NCI-H510A treated with DMSO at 0.1 percent for 48 hours (cell line): ENCODE data around the gene DLK1.
A peak's percentile ranks its signal among the peaks of the same experiment; 100 is the strongest.

Experiments used
- DNase-seq: peaks from one replicate; lab custom pipeline; 2025; lab: John Stamatoyannopoulos, UW

DLK1 gene

DNA sequence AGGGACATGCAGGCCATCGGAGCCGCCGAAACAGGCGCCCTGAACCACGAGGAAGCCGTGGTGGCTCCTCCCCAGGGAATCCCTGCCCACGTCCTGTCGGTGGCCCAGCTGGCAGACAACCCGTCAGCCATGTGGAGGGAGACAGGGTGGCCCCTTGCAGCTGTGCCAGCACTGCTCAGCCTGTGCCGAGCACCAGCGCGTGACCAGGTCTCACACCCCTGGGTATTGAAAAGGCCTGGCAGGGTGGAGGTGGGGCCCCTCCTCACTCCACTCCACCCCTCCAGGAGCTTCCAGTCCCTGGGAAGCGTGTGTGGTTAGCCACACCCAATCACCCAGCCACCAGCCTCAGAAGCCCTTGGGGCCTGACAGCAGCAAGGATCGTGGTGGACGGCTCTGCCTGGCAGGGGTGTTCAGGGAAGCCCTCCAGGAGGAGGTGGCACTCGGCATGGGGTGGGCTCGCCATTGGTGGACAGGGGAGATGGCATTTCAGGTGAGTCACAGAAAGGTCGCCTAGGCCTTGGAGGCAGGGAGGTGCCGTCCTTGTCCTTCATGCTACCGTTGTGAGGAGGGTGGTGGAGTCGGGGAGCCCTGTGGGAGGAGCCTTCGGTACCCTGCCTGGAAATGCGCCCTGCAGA, 12.3 kb upstream of the DLK1 start:
- DNase-seq: peak; percentile 9

DNA sequence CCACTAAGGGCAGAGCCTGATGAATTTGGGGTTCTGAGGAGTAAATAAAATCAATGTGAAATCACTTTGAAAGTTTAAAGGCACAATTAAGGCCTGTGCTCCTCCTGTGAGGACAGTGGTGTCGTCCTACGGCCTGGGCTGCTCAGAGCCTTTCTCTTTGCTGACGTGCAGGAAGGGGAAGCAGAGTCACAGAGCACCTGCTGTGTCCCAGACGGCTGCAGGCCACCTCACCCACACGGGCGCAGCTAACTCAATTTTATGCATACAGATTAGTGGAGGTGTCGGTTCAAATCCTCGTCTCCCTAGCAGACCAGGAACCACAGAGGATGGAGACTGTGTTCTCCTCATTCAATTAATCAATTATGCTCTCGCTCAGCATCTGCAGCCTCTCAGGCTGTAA, 11.4 kb upstream of the DLK1 start:
- DNase-seq: no peak

DNA sequence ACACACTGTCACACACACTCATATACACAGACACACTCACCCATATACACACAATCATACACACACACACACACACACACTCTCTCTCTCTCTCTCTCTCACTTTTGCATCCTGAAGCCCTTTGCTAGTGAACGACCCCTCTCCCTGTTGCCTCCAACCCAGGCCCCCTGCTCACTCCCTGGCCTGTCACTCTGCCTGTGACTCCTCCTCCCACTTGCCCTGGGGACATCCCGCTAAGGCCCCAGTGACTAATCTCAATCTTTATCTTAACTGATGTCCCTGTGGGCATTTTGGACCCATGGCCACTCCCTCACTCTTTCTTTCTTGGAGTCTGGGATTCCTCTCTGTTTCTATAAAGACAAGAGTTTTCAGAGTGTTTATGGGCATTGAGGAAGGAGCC, 10.9 kb upstream of the DLK1 start:
- DNase-seq: no peak

DNA sequence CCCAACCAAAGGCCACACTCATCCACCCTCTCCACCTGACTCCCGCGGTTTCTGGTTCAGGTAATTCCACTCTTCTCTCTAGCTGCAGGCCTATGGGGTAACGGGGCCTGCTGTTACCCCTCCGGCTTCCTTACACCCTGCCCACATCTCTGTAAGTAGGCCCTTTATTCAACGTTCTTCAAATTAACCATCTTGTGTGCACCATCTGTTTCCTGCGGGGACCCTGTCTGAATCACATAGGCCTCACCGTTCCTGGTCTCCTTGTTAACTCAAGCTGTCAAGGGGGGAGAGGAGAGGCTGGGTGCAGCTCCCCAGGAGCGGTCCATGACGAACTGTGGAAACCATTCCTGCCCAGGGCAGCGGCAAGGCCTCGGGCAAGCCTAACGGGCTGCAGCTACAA, 9.3 kb upstream of the DLK1 start:
- DNase-seq: no peak

DNA sequence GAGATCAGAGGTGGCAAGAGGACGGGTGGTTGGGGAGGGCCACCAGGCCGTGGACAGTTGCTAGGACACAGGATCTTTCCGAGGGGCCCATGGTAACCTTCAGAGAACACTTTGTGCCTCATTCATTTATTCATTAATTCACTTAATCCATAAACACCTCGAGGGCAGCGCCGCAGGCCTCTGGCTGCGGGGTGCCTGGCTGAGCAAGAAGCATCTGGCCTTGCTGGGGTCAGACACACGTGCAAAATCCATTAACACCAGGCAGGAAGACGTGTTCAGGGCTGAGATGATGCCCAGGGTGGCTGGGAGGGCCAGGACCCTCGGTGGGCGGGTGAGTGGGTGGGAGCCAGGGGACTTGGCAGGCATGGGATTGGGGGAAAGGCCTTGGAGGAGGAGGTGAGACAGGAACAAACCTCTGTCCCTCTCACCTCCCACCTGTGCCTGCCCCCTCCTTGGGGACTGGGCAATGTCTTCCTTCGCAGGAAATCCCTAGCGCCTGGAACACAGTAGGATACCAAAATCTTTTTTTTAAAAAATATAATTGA, 6.6 kb upstream of the DLK1 start:
- no peak for DNase-seq

DNA sequence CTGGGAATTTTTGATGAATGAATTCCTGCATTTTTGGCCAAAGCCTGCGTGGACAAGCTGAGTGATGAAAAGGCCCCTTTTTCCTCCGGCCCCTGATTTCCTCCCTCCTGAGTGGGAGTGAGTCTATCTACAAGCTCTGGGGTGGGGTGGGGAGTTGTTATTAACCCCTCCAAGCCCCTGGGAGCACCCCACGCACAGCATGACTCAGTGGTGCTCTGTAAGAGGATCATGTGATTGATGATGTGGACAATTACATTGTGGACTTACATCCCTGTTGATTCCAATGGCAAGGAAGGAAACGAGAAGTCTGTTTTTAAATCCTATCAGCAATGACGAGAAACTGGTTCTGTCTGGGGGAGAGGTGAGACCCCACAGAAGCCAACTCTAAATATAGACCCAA, 5.1 kb upstream of the DLK1 start:
- DNase-seq: no peak

DNA sequence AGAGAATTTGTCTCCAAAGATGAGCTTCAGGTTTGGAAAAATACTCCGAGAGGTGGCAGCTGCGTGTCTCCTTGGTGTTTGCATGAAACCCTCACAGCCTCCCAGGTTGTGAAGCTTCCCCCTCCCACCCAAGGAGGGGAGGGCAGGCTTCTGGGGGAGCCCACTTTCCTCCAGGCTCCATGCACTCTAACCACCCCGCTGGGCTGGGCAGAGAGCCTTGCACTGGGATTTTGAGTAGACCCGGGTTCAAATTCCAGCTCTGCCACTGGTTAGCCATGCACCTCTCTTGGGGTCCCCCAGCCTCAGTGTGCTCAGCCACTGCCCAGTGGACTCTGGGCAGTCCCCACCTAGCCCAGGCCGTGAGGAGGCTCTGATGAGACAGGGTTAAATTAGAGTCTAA, 4.3 kb upstream of the DLK1 start:
- DNase-seq: no peak

DNA sequence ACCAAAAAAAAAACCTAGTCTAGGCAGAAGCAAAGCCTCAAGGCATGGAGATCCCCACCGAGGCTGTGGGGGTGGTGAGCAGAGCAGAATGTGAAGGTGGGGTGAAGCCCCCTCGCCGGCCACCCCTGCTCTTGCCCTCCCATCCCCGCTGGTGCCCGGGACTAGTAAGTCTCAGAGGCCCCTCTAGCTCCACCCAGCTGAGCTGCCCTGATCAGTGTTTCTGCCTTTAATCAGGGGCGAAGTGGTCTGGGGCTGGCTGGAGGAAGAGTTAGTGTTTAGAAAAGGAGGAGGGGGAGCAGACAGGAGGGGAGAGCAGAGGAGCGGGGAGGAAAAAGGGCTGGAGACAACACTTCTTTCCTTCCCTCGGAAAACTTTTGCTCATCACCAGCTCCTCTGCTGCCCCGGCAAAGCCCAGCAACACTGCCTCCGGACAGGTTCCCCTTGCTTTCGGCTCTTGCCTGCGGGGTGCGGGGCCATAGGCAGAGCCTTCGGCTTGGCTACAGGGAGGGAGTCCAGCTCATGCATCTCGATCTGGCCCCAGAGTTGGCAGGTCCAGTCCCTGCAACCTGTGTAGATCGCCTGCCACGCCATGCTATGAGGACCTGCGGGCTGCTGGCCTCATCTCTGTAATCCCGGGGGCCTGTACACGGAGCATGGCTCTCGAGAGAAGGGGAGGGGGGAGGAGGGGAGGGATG, 3.4 kb upstream of the DLK1 start:
- DNase-seq: no peak

DNA sequence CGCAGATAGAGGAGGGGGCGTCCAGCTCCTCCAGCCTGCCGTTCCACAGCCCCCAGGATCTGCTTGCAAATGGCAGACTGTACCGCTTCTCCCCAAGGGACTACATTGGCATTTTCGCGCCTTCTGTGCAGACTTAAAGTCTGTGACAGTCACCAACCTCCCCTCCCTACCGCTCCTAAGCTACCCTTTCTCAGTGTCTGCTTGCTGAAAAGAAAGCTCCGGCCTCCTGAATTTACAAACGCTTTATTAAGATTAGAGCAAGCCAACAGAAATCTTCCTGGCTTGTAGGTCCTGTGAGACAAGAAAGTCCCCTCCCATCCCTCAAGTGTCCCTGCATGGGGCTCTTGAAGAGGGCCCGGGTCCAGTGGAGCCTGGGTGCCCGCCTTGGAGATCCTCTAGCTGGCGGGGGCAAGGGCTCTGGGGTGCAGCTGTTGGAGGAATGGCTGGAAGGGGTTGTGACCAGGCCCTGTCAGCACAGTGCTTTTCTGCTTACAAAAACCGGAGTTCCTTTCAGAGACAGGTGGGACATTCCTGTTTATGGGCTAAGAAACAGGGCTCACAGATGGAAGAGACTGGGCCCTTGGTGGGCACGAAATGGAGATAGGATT, 2.8 kb upstream of the DLK1 start:
- no peak for DNase-seq

DNA sequence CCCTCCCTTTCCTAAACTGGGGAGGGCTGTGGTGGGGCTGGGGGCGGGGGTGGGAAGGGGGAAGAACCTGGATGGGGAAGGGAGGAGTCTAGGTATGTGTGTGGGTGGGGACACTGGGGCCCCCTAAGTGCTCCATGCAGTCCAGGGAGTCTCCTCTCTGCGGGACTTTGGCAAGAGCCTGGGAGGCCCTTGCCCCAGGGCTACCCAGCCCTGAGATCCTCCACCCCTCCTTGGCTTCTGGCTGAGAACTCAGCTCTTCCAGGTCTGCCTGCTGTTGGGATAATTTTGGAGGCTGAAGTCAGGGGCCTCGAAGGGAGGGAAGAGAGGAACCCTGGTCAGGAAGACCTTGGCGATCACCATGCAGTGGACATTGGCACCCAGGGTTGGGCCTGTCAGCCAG, 2.2 kb upstream of the DLK1 start:
- DNase-seq: no peak

DNA sequence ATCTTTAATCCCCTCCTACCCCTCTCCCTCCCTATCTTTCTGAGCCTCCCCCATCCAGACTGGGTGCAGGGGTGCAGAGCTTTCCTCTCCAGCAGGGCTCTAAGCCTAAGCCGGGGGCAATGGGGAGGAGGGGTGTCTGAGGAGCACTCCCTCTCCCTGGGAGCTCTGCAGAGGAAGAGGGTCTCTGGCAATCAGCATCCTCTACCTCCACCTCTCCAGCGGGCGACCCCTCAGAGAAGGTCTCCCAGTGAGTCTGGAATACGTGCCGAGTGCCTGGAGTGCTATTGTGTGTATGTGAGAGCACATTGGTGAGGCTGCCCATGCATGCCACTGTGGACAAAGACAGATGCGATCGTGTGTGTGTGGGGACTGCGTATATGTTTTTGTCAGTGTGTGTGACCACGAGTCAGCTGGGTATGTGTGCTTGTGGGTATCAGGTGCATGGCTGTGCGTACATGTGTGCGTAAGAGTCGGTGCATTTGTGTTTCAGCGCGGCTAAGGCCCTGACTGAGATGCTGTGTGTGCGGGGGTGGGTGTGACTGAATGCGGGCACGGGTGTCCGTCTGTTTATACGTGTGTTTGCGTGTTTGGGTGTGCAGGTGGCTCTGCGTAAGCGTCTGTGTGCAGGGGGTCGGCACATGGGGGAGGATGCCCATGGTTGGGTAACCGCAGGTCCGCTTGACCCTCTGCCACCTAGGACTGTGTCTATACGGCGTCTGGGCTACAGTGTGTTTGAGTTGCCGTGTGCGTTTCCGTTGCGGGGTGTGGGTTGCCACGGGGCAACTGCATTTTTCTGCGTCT, 905 bp upstream of the DLK1 start:
- DNase-seq: no peak

DNA sequence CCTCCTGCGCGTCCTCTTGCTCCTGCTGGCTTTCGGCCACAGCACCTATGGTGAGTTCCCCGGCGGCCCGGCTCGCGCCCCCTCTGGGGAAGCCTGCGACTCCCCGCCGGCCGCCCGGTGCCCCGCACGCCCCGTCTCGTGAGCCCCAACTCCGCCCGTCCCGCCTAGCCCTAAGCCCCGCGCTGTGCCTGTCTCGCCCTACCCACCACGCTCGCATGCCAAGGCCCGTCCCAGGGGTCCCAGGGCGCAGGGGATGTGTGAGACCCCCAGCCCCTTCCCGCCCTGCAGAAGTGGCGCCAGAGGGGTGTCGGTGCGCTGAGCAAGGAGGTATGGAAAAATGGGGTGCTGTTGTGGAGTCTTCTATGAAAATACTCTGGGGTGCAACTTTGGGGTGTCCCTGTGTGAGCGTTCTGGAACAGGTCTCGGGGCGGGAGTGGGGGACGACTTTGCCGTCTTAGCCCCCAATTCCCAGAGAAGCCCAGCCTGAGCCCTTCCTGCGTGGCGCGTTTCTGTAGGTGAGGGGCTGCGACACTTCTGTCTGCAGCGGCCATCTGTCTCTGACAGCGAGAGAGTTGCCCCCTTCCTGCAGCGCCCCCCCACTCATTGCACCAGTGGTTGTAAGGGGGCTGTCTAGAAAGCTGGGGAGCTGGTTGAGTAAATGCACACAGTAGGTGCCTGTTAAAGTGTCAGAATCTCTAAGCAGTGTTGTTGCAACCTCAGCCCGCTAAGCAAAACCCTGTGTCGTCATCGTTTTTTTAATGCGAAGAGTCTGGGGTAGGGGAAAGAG, 587 bp downstream of the DLK1 start:
- no peak for DNase-seq

DNA sequence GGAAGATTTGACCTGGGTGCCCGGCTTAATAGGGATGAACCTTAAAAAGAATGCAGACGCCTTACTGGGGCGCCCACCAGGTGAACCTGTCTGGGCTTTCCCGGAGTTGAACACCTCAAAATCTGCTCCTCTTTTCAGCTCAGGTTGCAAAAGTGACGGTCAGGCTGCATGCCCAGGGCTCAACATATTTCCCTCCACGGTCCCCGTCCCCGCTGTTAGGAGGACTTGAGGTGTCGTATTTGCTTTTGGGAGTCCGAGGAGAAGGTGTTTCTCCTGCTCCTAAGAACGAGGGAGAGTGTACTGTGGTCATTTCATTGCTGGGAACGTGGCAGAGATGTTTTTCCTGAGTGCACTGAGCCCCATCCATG, 1.2 kb downstream of the DLK1 start:
- DNase-seq: no peak

DNA sequence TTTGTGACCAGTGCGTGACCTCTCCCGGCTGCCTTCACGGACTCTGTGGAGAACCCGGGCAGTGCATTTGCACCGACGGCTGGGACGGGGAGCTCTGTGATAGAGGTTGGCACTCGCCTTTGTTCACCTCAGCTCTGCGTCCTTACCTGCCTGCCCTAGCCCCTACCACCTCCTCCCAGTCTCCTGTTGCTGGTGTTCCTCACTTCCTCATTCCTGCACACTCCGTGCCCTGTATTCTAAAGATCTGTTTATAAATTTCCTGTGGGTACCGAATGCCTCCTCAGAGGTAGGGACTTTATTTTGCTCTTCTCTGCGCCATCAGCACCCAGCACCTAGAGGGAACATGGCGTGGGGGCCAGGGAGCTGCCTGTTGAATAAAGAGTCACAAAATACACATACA, 2.3 kb downstream of the DLK1 start:
- DNase-seq: no peak

DNA sequence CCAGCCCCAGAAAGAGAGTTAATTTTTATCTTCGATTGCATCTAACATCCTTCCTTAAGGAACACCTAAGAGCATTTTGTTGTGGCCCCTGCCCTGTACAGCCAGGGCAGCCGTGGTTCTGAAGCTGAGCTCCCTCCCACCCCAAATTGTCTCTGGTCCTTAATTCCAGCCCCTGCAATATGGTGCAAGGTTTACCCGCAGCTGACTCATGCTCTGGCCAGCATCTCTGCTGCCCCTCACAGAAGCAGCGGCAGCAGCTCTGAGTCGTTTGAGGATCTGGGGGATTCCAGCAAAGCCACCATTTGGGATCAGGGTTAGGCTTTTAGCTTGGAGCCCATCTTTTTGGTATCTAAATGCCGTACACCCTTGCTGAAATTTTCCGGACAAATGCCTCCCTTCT, 3.3 kb downstream of the DLK1 start:
- no peak for DNase-seq

DNA sequence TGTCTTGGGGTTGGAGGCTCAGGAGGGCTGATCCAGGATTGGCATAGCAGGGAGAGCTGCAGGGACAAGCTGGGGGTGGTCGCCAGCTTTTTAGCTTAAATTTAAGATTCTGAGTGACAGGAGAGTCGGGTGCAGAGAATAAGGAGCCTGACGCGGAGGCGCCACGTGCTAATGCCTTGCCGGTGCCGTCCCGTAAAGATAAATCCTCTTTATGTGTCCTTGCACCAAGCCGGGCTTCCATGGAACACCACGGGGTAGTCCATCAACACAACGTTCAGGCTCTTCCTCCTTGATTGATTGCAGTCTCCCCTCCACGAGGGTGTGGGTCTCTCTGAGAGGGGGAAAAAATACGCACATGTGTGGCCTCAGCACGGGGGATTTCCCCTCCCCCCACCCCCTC, 3.9 kb downstream of the DLK1 start:
- DNase-seq: no peak

DNA sequence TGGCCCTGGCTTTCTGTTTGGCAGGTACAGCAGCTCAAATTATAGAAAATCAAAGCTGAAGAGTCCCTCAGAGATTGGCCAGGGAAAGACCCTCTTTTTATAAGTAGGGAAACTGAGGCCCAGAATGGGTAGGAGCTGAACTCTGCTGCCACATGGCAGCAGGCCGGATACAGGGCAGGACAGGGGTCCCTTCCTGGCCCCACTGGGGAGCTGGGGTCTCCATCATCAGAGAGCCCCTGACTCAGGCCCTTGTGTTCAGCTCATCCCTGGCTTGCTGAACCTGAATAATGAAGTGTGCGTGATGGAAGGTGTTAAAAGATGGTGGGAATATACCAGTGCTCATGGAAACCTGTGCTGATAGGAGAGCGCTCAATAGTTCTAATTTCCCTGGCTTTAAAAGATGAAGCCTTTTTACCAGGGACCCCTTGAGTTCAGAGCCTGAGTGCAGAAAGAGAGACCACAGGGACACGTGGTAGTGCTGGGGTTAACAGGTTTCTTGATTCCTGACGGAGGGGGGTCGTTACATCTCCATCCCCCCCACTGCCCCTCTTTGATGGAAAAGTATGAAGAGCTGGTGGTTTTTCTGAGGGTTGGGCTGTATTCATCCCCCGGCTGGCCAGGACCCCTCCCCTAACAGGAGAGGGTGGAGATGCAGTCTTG, 4.4 kb downstream of the DLK1 start:
- no peak for DNase-seq

DNA sequence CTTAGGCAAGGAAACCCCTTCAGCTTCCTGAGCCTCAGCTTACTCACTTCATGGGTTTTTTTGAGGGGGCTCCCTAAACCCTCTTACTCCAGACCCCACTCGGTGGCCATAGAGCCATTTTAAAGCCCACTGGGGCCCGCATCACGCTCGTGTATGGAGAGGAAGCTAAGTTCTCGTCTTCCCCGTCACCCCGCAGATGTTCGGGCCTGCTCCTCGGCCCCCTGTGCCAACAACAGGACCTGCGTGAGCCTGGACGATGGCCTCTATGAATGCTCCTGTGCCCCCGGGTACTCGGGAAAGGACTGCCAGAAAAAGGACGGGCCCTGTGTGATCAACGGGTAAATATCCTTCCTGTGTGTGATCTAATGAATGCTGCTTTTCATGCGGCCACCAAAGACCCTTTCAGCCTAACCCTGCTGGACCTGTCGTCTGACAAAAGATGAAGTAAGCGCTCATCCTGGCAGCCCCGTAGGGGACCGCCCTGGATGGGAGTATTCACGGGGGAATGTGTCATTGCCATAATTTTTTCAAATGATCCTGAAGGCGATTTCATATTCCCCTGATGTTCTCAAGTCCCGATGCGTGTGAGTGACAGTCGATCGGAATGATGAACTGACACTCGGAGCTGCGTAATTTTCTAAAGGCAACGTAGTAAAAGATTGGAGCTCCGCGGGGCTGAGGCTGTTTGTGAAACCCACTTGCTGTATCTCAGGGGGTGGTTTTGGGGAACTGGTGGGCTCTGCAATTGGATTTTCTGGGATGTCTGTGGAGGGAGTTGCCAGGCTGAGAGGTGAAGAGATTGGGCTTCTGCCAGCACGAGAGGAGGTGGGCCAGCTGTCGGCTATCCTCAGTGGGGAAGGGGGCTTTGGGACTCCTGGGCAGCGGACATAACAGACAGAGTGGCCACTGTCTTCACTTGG, 5.4 kb downstream of the DLK1 start:
- DNase-seq: no peak

DNA sequence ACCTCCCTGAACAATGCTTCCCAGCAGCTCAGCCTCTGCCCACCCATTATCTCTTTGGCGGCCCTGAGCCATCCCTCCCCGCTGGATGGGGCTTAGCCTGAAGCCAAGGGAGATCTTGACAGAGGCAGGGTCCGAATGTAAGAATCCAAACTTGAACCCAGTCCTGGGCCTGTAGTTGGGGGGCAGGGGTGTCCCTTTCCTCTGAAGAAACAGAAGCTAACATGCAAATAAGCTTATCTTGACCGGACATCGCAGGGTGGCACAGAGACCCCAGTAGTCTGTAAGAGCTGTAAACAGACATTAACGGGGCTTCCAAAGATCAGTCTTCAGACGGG, 6.0 kb downstream of the DLK1 start:
- DNase-seq: no peak

DNA sequence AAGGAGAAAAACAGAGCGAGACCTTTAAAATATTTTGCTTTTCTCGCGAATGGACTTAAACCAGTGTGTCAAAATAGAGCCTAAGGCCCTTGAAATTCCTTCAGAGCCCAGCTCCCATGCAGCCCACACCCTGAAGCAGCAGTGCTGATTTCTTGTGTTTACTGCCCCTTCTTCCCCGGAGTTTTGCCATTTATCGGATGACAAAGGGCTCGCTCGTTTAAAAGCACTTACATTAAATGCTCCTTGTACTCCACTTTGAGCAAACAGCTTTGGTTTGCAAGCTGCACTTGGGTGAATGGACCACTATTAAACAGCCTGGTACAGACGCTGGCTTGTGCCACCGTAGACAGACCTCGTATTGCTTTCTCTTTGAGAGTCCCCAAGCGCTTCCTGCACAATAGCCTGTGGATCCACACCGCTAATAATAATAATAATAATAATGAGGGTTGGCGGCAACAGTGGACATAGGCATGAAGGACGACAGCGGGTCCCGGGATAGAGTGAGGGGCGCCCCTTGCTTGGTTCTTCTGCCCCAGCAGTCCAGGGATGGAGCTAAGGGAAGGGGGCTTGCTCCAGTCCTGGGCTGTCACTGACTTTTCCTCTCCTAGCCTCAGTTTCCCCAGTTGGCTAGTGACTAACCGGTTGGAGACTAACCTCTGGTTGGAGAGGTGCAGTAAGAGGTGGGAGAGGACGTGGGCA, 6.6 kb downstream of the DLK1 start:
- no peak for DNase-seq
